ENCODE results near the gene NLGN1. TPM values are rescaled to one million over a fixed set of nuclear protein-coding genes. Genes with fewer than 3 reads are reported as not detected.

Gene NLGN1
- total RNA-seq, 1 donor from 2014 or later, result 34.8 TPM

- Histone ChIP-seq H3K9ac (no peak overlapping the region), H4K20me1 (ENCODE audit: low read depth) (no peaks in the 10 kb centered on the region), H2AFZ (replicated peaks) (no peak overlapping the region), H3K9me3 (ENCODE audit: low read depth) (no peaks in the 10 kb centered on the region), H3K79me2 (ENCODE audit: low read depth) (no peaks in the 10 kb centered on the region), H3K27ac (no peak overlapping the region), H3F3A (ENCODE audit: low read depth) (no peaks in the 10 kb centered on the region), H3K4me1 (peaks cover 5% of the 10 kb centered on the region), H3K4me2 (no peak overlapping the region), H3K27me3 (no peaks in the 10 kb centered on the region), H3K4me3 (no peak overlapping the region), H3K36me3 (no peaks in the 10 kb centered on the region)
- H3K27me3 Mint-ChIP-seq (ENCODE audit: insufficient read depth, low read depth), result no peaks in the 10 kb centered on the region
- no peak for TF ChIP-seq EZH2phosphoT487 (IDR thresholded peaks at IDR 0.05)
- TF ChIP-seq CTCF (IDR thresholded peaks at IDR 0.05), result no peak
- no peak for TF ChIP-seq EZH2 (IDR thresholded peaks at IDR 0.05)
- H3K27ac Mint-ChIP-seq, result no peak overlapping the region
- H3K36me3 Mint-ChIP-seq, result no peaks in the 10 kb centered on the region
- no peaks in the 10 kb centered on the region for H3K9me3 Mint-ChIP-seq
- H3K4me1 Mint-ChIP-seq, result peaks cover 43% of the 10 kb centered on the region
- no peak for DNase-seq (ENCODE audit: low spot score)
- H3K4me3 Mint-ChIP-seq, result no peak overlapping the region
These were observed 850.2 kb downstream of the NLGN1 start for GRCh38 chr3:174247687-174248152.

GRCh38 chr3:174251681-174252080, 854.1 kb downstream of the NLGN1 start:
- Histone ChIP-seq H3K79me2 (ENCODE audit: low read depth) (no peaks in the 10 kb centered on the region), H3K27me3 (no peaks in the 10 kb centered on the region), H2AFZ (replicated peaks) (no peak overlapping the region), H3K9me3 (ENCODE audit: low read depth) (no peaks in the 10 kb centered on the region), H3K9ac (no peak overlapping the region), H3K4me2 (no peak overlapping the region), H3K4me1 (peaks cover 5% of the 10 kb centered on the region), H3K27ac (no peak overlapping the region), H3K36me3 (peaks cover 5% of the 10 kb centered on the region), H4K20me1 (ENCODE audit: low read depth) (no peaks in the 10 kb centered on the region), H3K4me3 (no peak overlapping the region), H3F3A (ENCODE audit: low read depth) (no peaks in the 10 kb centered on the region)
- DNase-seq (ENCODE audit: low spot score), result no peak
- H3K27ac Mint-ChIP-seq, result no peak overlapping the region
- H3K27me3 Mint-ChIP-seq (ENCODE audit: insufficient read depth, low read depth), result no peaks in the 10 kb centered on the region
- no peaks in the 10 kb centered on the region for H3K36me3 Mint-ChIP-seq
- H3K9me3 Mint-ChIP-seq, result peaks cover 3% of the 10 kb centered on the region
- TF ChIP-seq EZH2 (IDR thresholded peaks at IDR 0.05), result no peak
- TF ChIP-seq EZH2phosphoT487 (IDR thresholded peaks at IDR 0.05), result no peak
- no peak for TF ChIP-seq CTCF (IDR thresholded peaks at IDR 0.05)
- peaks cover 43% of the 10 kb centered on the region for H3K4me1 Mint-ChIP-seq
- H3K4me3 Mint-ChIP-seq, result no peak overlapping the region

GRCh38 chr3:174253196-174253823, 855.8 kb downstream of the NLGN1 start:
- no peaks in the 10 kb centered on the region for H3K27me3 Mint-ChIP-seq (ENCODE audit: insufficient read depth, low read depth)
- Histone ChIP-seq H3K36me3 (peaks cover 6% of the 10 kb centered on the region), H3K27ac (no peak overlapping the region), H3K27me3 (no peaks in the 10 kb centered on the region), H2AFZ (replicated peaks) (no peak overlapping the region), H3K9me3 (ENCODE audit: low read depth) (no peaks in the 10 kb centered on the region), H3K9ac (no peak overlapping the region), H4K20me1 (ENCODE audit: low read depth) (no peaks in the 10 kb centered on the region), H3K79me2 (ENCODE audit: low read depth) (no peaks in the 10 kb centered on the region), H3K4me2 (no peak overlapping the region), H3K4me3 (no peak overlapping the region), H3K4me1 (peaks cover 5% of the 10 kb centered on the region), H3F3A (ENCODE audit: low read depth) (no peaks in the 10 kb centered on the region)
- H3K36me3 Mint-ChIP-seq, result no peaks in the 10 kb centered on the region
- peaks cover 33% of the 10 kb centered on the region for H3K4me1 Mint-ChIP-seq
- DNase-seq (ENCODE audit: low spot score), result no peak
- peak overlapping the region; percentile 16 for H3K27ac Mint-ChIP-seq
- no peak for TF ChIP-seq EZH2 (IDR thresholded peaks at IDR 0.05)
- no peak for TF ChIP-seq CTCF (IDR thresholded peaks at IDR 0.05)
- TF ChIP-seq EZH2phosphoT487 (IDR thresholded peaks at IDR 0.05), result no peak
- peaks cover 7% of the 10 kb centered on the region for H3K9me3 Mint-ChIP-seq
- no peak overlapping the region for H3K4me3 Mint-ChIP-seq
